Activated naive CD4-positive, alpha-beta T cell treated with anti-CD3 and anti-CD28 coated beads, Interleukin-2, amount 50 U/mL, for 72 hours (primary cell): ENCODE data around the gene LITAF. TPM values are rescaled to one million over a fixed set of nuclear protein-coding genes. Genes with fewer than 3 reads are reported as not detected.

Experiments
- ATAC-seq, 2 donors: fragments of 150-1000 bp; cut with Tn5 transposase; 2 replicates each; pipeline ENCODE4 v1.10.0; 2021; ENCODE audit warnings: mild to moderate bottlenecking in 2 of 2, moderate library complexity in 2 of 2
- DNase-seq, 2 donors: peaks; one replicate each; pipeline ENCODE4 v3.0.0; 2021 to 2022; ENCODE audit warnings: low spot score in 2 of 2
- H3K27ac Mint-ChIP-seq, 2 donors: one replicate each; pipeline ENCODE4 v1.8.0; 2022; ENCODE audit warnings: mild to moderate bottlenecking in 2 of 2, mixed read lengths in 2 of 2
- H3K36me3 Mint-ChIP-seq, 2 donors: one replicate each; pipeline ENCODE4 v1.8.0; 2022; ENCODE audit warnings: mixed read lengths in 2 of 2
- H3K9me3 Mint-ChIP-seq, 2 donors: one replicate each; pipeline ENCODE4 v1.8.0; 2022; ENCODE audit warnings: mixed read lengths in 2 of 2
- total RNA-seq, 2 donors: library from RNA; stranded (reverse); gene quantifications; one replicate each; pipeline ENCODE4 v1.2.3, GENCODE V29; 2022

The LITAF gene
- total RNA-seq, 2 donors from 2014 or later, result 91.0 to 112 TPM

DNA sequence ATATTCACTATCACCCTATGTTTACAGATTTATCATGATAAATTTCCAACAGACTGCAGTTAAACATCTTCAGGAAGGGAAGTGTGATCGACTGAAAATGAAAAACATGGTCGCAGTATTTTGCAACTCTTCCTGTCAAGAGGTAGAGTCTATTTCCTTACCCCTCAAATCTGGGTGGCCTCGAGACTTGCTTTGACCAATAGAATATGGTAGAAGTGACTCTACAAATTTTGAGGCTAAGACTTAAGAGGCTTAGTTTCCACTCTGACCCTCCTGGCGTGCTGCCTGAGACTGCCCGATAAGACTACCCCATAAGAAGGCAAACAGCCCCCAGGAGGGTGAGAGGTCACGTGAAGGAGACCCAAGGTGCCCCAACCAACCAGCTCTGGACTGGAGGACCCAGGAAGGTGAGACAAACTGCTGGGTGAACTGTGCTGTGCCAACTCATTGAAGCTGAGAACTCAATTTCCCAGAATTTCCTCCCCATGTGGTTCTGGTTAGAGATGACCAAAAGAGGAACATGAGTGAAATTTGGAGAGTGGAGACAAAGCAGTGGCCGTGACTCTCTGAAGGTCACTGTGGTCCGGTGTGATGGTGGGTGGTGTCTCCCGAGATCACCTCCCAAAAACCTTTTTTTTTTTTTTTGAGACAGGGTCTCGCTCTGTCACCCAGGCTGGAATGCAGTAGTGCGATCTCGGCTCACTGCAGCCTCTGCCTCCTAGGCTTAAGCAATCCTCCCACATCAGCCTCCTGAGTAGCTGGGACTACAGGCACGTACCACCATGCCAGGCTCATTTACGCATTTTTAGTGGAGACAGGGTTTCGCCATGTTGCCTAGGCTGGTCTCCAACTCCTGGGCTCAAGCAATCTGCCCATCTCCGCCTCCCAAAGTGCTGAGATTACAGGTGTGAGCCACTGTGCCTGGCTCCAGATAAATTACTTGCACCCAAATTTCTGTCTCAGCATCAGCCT, 38.2 kb upstream of the LITAF start:
- ATAC-seq, result no peak
- peaks cover 0 to 21% of the 10 kb centered on the region in 2 donors for H3K36me3 Mint-ChIP-seq
- H3K9me3 Mint-ChIP-seq, result peaks cover 0 to 9% of the 10 kb centered on the region in 2 donors
- H3K27ac Mint-ChIP-seq, result peak overlapping the region; percentile 4 to 7
- no peak for DNase-seq

DNA sequence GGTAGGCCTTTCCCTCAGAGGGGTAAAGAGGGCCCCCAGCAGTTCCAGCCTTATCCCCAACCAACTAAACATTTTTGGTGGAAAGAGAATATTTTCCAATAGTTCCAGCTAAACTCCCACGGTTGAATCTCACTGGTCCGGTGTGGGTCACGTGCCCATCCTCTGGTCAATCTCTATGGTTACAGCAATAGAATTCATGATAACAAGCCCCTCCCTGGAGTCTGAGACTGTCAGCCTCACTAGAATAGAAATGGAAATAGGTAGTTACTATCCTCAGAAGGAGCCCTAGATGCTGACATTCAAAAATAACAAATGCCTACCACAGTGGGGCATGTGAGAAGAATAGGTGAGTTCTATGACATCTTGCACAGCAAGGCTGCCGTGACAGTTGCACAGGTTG, 37.5 kb upstream of the LITAF start:
- Mint-ChIP-seq H3K27ac (peak overlapping the region; percentile 4 to 7), H3K9me3 (peaks cover 0 to 9% of the 10 kb centered on the region in 2 donors), H3K36me3 (peaks cover 0 to 23% of the 10 kb centered on the region in 2 donors)
- DNase-seq, result no peak
- ATAC-seq, result no peak

DNA sequence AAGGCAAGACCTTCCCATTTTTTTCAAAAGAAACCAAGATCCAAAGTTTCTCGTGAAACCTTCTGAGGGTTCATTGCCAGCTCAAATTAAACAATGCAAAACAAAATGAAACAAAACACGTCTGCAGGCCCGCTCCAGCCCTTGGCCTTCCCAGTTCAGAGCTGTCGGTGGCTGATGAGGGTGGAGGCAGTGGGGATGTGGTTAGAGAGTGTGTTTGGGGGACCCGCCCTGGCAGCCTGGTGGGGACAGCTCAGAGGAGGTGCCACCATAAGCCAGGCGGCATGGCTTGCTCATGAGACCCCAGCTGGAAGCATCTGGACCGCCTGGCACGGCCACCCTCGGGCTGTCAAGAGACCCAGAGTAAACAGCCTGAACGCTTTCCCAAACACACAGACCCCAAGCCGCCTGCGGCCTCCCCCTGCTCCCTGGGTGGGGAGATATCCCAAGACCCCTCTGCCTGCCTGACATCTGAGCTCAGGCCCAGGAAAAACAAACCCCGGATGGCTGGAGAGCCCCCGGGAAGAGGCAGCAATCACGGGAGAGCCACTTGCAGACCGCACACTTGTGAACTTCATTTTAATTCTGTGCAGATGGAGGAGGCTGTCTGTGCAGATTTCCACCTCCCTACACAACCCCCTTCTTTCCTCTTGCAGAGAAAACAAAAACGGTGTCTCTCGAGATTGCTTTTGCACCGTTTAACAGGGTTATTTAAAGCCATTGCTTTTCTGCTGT, 35.4 kb upstream of the LITAF start:
- DNase-seq, result peak in 1 of 2 donors; percentile 20
- H3K27ac Mint-ChIP-seq, result peak overlapping the region; percentile 81 to 83
- H3K9me3 Mint-ChIP-seq, result peaks cover 0 to 9% of the 10 kb centered on the region in 2 donors
- peak; percentile 60 to 63 for ATAC-seq
- peaks cover 0 to 23% of the 10 kb centered on the region in 2 donors for H3K36me3 Mint-ChIP-seq

DNA sequence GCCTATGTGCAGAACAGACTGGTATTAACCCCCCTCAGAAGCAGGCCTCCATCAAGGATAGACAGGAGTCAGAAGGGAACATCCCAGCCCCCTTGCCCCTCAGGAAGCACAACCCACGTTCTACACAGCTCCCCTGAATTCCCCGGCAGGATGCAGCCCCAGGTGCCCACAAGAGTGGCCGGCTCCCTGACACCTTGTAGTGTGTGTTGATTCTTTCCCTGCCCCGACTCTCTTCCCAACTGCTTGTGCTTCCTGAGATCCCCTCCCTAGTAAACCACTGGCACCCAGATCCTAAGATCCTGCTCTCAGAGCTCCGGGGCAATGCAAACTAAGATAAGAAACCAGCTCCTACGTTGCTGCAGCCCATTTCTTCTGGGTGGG, 34.8 kb upstream of the LITAF start:
- Mint-ChIP-seq H3K27ac (peak overlapping the region; percentile 81 to 83), H3K36me3 (peaks cover 0 to 23% of the 10 kb centered on the region in 2 donors), H3K9me3 (peaks cover 0 to 9% of the 10 kb centered on the region in 2 donors)
- DNase-seq (no peak), ATAC-seq (no peak)

DNA sequence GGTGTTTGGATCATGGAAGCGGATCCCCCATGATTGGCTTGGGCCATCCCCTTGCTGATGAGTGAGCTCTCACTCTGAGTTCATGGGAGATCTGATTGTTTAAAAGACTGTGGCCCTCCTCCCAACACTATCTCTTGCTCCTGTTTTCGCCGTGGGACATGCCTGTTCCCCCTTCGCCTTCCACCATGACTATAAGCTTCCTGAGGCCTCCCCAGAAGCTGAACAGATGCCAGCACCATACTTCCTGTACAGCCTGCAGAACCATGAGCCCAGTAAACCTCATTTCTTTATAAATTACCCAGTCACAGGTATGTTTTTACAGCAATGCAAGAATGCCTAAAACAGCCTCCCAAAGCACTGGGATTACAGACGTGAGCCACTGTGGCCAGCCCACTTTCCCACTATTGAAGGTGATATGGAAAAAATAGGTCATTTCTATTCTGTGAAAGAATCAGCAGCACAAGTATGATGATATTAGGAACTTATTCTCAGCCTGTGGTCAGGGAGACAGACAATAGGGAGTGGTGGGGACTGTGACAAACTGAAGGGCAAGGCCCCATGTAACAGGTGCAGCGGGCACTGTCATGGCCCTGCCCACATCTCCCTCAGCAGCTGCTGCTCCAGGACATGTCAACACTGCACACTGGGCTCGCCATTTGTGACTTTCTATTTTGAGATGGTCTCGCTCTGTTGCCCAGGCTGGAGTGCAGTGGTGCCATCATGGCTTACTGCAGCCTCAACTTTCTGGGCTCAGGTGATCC, 33.7 kb upstream of the LITAF start:
- peaks cover 0 to 23% of the 10 kb centered on the region in 2 donors for H3K36me3 Mint-ChIP-seq
- no peak for DNase-seq
- peaks cover 0 to 9% of the 10 kb centered on the region in 2 donors for H3K9me3 Mint-ChIP-seq
- H3K27ac Mint-ChIP-seq, result peak overlapping the region; percentile 67 to 71
- ATAC-seq, result peak; percentile 23 to 70

DNA sequence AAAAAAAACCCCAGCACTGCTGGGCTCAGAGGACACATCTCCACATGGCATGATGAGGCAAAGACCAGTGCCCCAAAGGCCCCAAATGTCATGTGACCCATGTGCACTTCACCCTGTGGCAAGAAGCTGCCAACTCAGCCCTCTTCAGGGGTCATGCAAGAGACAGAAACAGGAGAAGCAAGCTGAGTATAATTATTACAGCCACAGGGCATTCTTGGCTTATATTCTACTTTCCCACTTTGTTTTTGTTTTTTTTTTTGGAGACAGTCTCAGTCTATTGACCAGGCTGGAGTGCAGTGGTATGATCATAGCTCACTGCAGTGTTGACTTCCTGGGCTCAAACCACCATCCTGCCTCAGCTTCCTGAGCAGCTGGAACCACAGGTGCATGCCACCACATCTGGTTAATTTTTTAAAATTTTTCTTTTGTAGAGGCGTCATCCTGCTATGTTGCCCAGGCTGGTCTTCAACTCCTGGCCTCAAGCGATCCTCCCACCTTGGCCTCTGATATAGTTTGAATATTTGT, 32.7 kb upstream of the LITAF start:
- Mint-ChIP-seq H3K27ac (peak overlapping the region in 1 of 2 donors; percentile 71), H3K9me3 (peaks cover 0 to 9% of the 10 kb centered on the region in 2 donors), H3K36me3 (peaks cover 0 to 23% of the 10 kb centered on the region in 2 donors)
- DNase-seq (no peak), ATAC-seq (peak; percentile 42 to 53)

DNA sequence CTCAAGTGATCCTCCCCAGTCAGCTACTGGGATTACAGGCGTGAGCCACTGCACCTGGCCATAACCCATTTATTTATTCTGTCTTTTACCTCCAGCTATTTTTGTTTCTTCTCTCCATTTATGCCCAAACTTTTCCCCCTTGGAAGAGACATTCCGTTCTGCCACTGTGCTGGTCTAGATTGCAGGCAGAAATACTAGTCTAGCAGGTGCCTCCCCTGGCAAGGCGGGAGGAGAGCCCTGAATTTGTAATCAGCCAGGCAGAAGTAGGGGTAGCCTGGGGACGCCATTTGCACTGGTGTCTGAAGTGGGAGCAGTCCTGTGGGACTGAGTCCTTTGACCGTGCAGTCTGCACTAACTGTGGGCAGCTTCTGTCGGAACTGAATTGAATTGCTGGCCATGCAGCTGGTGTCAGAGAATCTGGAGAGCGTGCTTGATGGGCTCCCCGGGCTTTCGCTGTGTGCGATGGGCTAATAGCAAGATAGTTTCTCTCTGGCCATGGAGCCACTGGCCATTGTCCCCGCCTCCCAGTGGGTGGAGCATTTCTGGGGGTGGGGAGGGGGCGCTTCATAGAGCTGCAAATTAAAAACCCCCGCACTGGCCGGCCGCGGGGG, 31.5 kb upstream of the LITAF start:
- H3K27ac Mint-ChIP-seq, result no peak overlapping the region

DNA sequence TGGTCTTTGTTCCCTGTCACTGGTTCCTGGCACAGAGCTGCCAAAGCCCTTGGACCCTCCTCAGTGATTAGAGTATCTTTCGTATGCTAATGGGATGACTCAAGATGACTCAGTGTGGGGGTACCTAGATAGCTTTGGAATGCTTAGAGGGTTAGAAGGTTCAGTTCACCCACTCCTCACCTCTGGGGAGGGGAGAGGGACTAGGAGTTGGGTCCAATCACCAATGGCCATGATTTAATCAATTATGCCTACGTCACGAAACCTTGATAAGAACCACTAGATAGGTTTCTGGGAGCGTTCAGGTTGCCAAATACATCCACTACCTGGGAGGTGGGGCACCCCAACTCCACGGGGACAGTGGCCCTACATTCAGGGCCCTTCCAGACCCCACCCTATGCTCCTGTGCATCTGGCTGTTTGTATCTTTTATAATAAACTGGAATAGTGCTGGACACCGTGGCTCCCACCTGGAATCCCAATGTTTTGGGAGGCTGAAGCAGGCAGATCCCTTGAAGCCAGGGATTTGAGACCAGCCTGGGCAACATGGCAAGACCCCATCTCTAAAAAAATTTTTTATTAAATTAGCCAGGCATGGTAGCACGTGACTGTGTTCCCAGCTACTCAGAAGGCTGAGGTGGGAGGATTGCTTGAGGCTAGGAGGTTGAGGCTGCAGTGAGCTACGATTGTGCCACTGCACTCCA, 29.2 kb upstream of the LITAF start:
- DNase-seq (no peak), ATAC-seq (no peak)
- H3K9me3 Mint-ChIP-seq, result peaks cover 0 to 5% of the 10 kb centered on the region in 2 donors
- peaks cover 0 to 12% of the 10 kb centered on the region in 2 donors for H3K36me3 Mint-ChIP-seq
- no peak overlapping the region for H3K27ac Mint-ChIP-seq

More for the DNA sequence above, 31.5 kb upstream of the LITAF start:
- DNase-seq, result no peak
- peaks cover 0 to 18% of the 10 kb centered on the region in 2 donors for H3K36me3 Mint-ChIP-seq
- H3K9me3 Mint-ChIP-seq, result peaks cover 0 to 5% of the 10 kb centered on the region in 2 donors
- no peak for ATAC-seq

DNA sequence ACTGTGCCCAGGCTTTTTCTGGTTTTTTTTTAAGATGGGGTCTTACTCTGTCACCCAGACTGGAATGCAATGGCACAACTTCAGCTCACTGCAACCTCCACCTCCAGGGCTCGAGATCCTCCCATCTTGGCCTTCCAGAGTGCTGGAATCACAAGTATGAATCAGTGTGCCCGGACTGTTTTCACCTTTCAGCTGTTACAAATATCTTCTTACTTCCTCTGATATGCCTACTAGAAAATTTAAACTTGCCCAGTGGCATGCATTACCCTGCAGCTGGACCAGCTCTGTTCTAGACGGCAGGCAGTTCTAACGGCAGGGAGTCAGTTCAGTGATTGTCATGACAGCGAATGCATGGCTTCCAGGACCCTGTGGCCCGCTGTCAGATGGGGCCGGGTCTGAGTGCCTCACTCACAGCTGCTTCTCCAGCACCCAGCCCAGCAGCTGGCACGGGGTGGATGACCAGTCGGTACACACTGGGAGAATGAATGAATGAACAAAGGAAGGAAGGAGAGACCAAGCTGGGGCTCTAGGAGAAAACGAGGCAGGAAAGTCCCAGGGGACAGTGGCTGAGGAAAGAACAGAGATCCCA, 28.0 kb upstream of the LITAF start:
- no peak for ATAC-seq
- Mint-ChIP-seq H3K27ac (no peak overlapping the region), H3K9me3 (no peaks in the 10 kb centered on the region), H3K36me3 (peaks cover 0 to under 1% of the 10 kb centered on the region in 2 donors)
- DNase-seq, result no peak

DNA sequence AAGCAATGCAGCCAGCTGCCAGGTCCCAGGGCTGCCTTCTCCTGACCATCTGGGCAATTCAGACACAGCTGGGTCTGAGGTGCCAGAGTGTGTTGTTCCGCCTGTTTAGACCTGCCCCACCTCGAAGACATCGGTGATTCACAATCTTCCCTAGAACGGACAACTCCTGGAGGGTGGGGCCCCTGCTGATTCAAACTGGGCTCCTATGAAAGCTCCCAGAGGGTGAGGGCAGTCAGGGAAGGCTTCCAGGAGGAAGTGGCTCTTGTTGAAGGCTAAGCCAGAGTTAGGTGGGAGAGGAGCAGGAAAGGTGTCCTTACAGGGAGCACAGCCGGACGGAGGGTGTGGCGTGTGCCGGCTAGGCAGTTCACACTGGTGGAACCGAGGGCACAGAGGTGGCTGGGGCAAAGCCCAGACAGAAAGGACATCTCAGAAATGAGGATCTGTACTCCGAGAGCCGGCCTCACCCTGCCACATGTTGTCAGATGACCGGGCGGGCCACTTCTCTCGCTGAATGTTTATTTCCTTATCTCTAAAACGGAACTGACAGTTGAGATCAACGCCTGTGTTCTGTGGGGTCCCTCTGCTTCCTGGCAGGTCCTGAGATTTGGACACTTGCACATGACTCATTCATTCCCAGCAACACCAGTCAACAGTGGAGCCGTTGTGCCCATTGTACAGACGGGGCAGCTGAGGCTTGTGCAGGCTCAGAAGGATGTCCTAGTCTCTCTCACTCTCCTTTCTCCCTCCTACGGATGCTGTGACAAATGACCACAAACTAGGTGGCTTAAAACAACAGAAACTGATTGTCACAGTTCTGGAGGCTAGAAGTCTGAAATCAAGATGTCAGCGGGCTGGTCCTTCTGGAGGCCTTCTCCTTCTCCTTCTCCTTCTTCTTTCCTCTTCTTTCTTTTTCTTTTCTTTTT, 26.9 kb upstream of the LITAF start:
- DNase-seq (no peak), ATAC-seq (peak; percentile 46 to 77)
- H3K27ac Mint-ChIP-seq, result peak overlapping the region; percentile 3 to 18

DNA sequence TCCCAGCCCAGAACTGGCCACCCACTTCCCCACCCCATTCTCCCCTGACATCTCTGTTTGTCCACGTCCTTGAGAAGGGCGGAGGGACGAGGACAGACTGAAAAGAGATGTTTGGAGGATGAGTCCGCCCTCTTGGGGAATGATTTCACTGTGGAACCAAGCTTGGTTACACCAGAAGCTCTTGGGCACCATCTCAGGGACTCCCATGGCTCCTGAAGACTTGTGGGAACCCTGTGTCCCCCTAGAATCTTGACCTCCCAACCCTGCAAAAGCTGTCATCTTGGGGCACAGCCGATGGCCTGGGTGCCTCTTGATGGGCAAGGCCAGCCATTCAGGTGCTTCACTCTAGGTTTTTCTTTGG, 25.9 kb upstream of the LITAF start:
- no peaks in the 10 kb centered on the region for H3K36me3 Mint-ChIP-seq
- DNase-seq (no peak), ATAC-seq (no peak)
- no peaks in the 10 kb centered on the region for H3K9me3 Mint-ChIP-seq
- H3K27ac Mint-ChIP-seq, result peak overlapping the region in 1 of 2 donors; percentile 18

More for the DNA sequence above, 26.9 kb upstream of the LITAF start:
- Mint-ChIP-seq H3K36me3 (no peaks in the 10 kb centered on the region), H3K9me3 (no peaks in the 10 kb centered on the region)

DNA sequence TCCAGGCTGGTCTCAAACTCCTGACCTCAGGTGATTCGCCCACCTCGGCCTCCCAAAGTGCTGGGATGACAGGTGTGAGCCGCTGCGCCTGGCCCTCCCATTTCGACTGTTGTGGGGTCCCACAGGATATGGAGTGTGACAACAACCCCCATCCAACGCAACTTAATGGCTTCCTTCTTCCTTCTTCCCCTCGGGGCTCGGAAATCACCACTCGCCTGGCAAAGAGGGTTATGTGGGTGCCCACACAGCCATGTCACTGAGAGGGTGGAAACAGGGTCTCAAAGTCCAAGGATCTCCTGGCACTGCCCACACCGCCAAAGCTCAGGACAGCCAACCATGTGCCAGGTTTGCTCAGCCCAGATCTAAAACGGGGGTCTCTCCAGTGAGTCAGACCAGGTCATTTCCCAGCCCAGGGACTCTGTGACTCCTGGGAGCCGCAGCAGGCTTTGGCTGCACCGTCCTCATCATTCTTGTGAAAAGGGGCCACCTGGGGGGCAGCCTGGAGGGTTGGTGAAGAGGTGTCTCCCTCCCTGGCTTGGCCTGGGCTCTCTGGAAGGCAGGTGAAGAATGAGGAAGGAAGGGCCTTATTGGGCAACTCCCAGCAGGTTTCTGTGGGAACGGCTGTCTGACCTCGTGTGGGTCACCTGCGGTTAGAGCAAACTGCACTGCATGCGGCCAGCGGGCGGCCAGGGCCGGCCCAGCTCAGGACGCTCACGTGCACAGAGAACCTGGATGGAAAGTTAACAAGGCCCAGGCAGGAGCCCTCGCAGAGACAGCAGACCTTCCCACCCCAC, 25.3 kb upstream of the LITAF start:
- H3K27ac Mint-ChIP-seq, result no peak overlapping the region
- no peak for DNase-seq
- no peaks in the 10 kb centered on the region for H3K9me3 Mint-ChIP-seq
- ATAC-seq, result no peak
- H3K36me3 Mint-ChIP-seq, result no peaks in the 10 kb centered on the region

DNA sequence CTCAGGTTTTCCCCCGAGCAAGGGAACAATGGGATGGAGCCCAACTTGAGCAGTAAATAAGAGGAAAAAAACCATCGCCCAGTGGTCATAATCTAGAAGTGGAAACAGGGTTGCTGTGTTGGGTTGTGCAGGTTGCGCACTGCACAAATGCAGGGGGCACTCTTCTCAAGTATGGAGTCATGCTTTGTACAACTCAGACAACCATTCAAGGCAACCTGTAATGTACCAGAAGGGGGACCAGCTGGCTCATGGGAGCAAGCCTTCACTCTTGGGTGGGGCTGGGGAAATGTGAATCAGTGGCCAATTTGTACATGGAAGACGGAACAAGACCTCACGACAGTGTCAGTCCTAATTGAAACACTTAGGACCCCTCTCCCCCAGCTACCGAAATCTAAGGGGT, 23.9 kb upstream of the LITAF start:
- no peak for DNase-seq
- no peak for ATAC-seq
- peak overlapping the region in 1 of 2 donors; percentile 10 for H3K27ac Mint-ChIP-seq
- H3K9me3 Mint-ChIP-seq, result no peaks in the 10 kb centered on the region
- no peaks in the 10 kb centered on the region for H3K36me3 Mint-ChIP-seq

DNA sequence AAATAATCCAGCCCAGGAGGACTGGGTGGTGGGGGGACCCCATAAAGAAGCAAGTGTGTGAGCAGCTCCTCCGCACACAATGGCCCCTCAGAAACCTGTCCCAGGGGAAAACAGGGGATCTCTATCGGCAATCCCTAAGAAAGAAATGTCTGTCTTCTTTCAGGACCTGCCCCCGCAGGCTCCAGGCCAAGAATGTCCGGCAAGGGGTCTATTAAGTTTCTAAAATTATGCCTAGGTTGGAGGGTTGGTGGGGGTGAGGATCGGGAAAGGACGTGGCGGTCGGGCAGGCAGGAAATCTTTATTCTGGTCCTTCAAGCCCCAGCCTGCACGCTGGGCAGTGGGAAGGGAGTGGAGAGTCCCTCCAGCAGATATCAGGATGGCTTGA, 23.4 kb upstream of the LITAF start:
- H3K27ac Mint-ChIP-seq, result no peak overlapping the region
- no peak for ATAC-seq
- H3K36me3 Mint-ChIP-seq, result no peaks in the 10 kb centered on the region
- no peak for DNase-seq
- no peaks in the 10 kb centered on the region for H3K9me3 Mint-ChIP-seq
